Measurements from ENCODE around the gene ARID5A.

GRCh38 chr2:96505231-96505889 lies 31.2 kb upstream of the ARID5A start, which contains the start of gene NEURL3:
- TF ChIP-seq ZSCAN18 (CRISPR knock-in tag; IDR thresholded peaks at IDR 0.05) = no peak
- TF ChIP-seq TEAD4 (CRISPR knock-in tag; IDR thresholded peaks at IDR 0.05) = no peak
- no peak for TF ChIP-seq ARID4B (CRISPR knock-in tag; IDR thresholded peaks at IDR 0.05; ENCODE audit: borderline replicate concordance)
- no peak for TF ChIP-seq CTCF (IDR thresholded peaks at IDR 0.05)
- no peak for TF ChIP-seq NR3C1 (CRISPR knock-in tag; conservative IDR thresholded peaks at IDR 0.05; ENCODE audit: low read depth)
- TF ChIP-seq FOXP4 (CRISPR knock-in tag; IDR thresholded peaks at IDR 0.05) = no peak
- no peak for TF ChIP-seq MAX (CRISPR knock-in tag; IDR thresholded peaks at IDR 0.05)
- no peak for TF ChIP-seq USF2 (CRISPR knock-in tag; IDR thresholded peaks at IDR 0.05)
- no peak for TF ChIP-seq SMAD3 (CRISPR knock-in tag; IDR thresholded peaks at IDR 0.05; ENCODE audit: borderline replicate concordance)
- no peak for TF ChIP-seq ZNF232 (CRISPR knock-in tag; IDR thresholded peaks at IDR 0.05)
